HEK293 (cell line): Measurements from ENCODE around the gene ACHE.

Experiments used
- CTCF ChIA-PET: fragments of 350-600 bp; formaldehyde crosslinking; extraction: SDS; loops from one replicate; lab custom pipeline; 2021; ENCODE audit warnings: antibody characterized with exemption; lab: Yijun Ruan, JAX
- POLR2A ChIA-PET: fragments of 300-600 bp; formaldehyde crosslinking; extraction: SDS; loops from one replicate; lab custom pipeline; 2020; ENCODE audit warnings: antibody characterized with exemption, inconsistent platforms; lab: Yijun Ruan, JAX
- H3K27ac ChIP-seq: fragments of 200-500 bp; sonication (Bioruptor generic); 2 replicates; pipeline ENCODE4 v1.5.1; 2014; ENCODE audit warnings: low read depth, low read length, control low read depth, inconsistent platforms; ENCODE audit errors: extremely low read depth
- H3K36me3 ChIP-seq, 2 experiments: fragments of 200-500 bp in 1 of 2; sonication (Bioruptor generic) in 1 of 2; 1 replicate in 1 of 2; 2 replicates in 1 of 2; pipeline ENCODE4 v1.5.1; 2014 to 2017; ENCODE audit warnings: inconsistent platforms in 2 of 2, low read length in 2 of 2; ENCODE audit not compliant: control insufficient read depth in 2 of 2, insufficient read depth in 1 of 2
- H3K4me1 ChIP-seq: fragments of 200-500 bp; sonication (Bioruptor generic); 2 replicates; pipeline ENCODE4 v1.5.1; 2014; ENCODE audit warnings: mild to moderate bottlenecking, low read length, inconsistent platforms; ENCODE audit not compliant: control insufficient read depth, insufficient read depth
- H3K4me3 ChIP-seq: 2 replicates; pipeline ENCODE4 v1.5.1; 2011; ENCODE audit warnings: low read depth, mild to moderate bottlenecking, control low read depth, low read length, moderate library complexity
- H3K9me3 ChIP-seq: fragments of 200-500 bp; sonication (Bioruptor generic); 2 replicates; pipeline ENCODE4 v1.5.1; 2014; ENCODE audit warnings: low read depth, low read length, inconsistent platforms; ENCODE audit not compliant: control insufficient read depth, insufficient read depth
- GLIS1 ChIP-seq: fragments of 450-650 bp; formaldehyde crosslinking; IDR thresholded peaks from 2 replicates; pipeline ENCODE4 v1.5.1; 2016; ENCODE audit warnings: missing biosample characterization, missing genetic modification characterization
- KLF1 ChIP-seq: fragments of 450-650 bp; formaldehyde crosslinking; IDR thresholded peaks from 2 replicates; pipeline ENCODE4 v1.5.1; 2016; ENCODE audit warnings: missing biosample characterization, missing genetic modification characterization
- KLF7 ChIP-seq: fragments of 450-650 bp; formaldehyde crosslinking; IDR thresholded peaks from 2 replicates; pipeline ENCODE4 v1.5.1; 2016; ENCODE audit warnings: missing biosample characterization, missing genetic modification characterization, borderline replicate concordance
- MYNN ChIP-seq: fragments of 450-650 bp; formaldehyde crosslinking; IDR thresholded peaks from 2 replicates; pipeline ENCODE4 v1.5.1; 2016; ENCODE audit warnings: missing biosample characterization, missing genetic modification characterization, borderline replicate concordance
- PRDM1 ChIP-seq: fragments of 450-650 bp; formaldehyde crosslinking; IDR thresholded peaks from 2 replicates; pipeline ENCODE4; 2016; ENCODE audit warnings: missing biosample characterization, missing genetic modification characterization
- SCRT2 ChIP-seq: fragments of 450-650 bp; formaldehyde crosslinking; IDR thresholded peaks from 2 replicates; pipeline ENCODE4 v1.5.1; 2016; ENCODE audit warnings: missing biosample characterization, missing genetic modification characterization
- ZBTB8A ChIP-seq: fragments of 450-650 bp; formaldehyde crosslinking; IDR thresholded peaks from 2 replicates; pipeline ENCODE4 v1.5.1; 2016; ENCODE audit warnings: missing biosample characterization, missing genetic modification characterization
- ZNF114 ChIP-seq: fragments of 450-650 bp; formaldehyde crosslinking; IDR thresholded peaks from 2 replicates; pipeline ENCODE4 v1.5.0; 2017; ENCODE audit warnings: missing biosample characterization, missing genetic modification characterization
- ZNF155 ChIP-seq: fragments of 450-650 bp; formaldehyde crosslinking; IDR thresholded peaks from 2 replicates; pipeline ENCODE4 v1.5.1; 2016; ENCODE audit warnings: missing biosample characterization, missing genetic modification characterization
- ZNF175 ChIP-seq: fragments of 450-650 bp; formaldehyde crosslinking; IDR thresholded peaks from 2 replicates; pipeline ENCODE4 v1.5.1; 2016; ENCODE audit warnings: missing biosample characterization, missing genetic modification characterization
- ZNF600 ChIP-seq: fragments of 450-650 bp; formaldehyde crosslinking; IDR thresholded peaks from 2 replicates; pipeline ENCODE4 v1.5.1; 2016; ENCODE audit warnings: missing biosample characterization, missing genetic modification characterization
- ZNF830 ChIP-seq: fragments of 450-650 bp; IDR thresholded peaks from 2 replicates; pipeline ENCODE4 v1.5.0; 2018; ENCODE audit warnings: missing biosample characterization, missing genetic modification characterization, low read depth, mild to moderate bottlenecking, moderate library complexity
- TF ChIP-seq, protein P1 (sequence below): fragments of 450-650 bp; formaldehyde crosslinking; IDR thresholded peaks from 2 replicates; pipeline ENCODE4 v1.5.1; 2016; ENCODE audit warnings: missing biosample characterization, missing genetic modification characterization
- TF ChIP-seq, protein P2 (sequence below): fragments of 450-650 bp; formaldehyde crosslinking; IDR thresholded peaks from 2 replicates; pipeline ENCODE4 v1.5.1; 2017; ENCODE audit warnings: missing biosample characterization, missing genetic modification characterization
- TF ChIP-seq, protein P3 (sequence below): fragments of 450-650 bp; formaldehyde crosslinking; IDR thresholded peaks from 2 replicates; pipeline ENCODE4 v1.5.1; 2016; ENCODE audit warnings: missing biosample characterization, missing genetic modification characterization
- TF ChIP-seq, protein P4 (sequence below): fragments of 450-650 bp; formaldehyde crosslinking; IDR thresholded peaks from 2 replicates; pipeline ENCODE4 v1.5.1; 2017; ENCODE audit warnings: missing biosample characterization, missing genetic modification characterization
- TF ChIP-seq, protein P5 (sequence below): fragments of 450-650 bp; formaldehyde crosslinking; IDR thresholded peaks from 2 replicates; pipeline ENCODE4 v1.5.1; 2016; ENCODE audit warnings: missing biosample characterization, missing genetic modification characterization, borderline replicate concordance
- TF ChIP-seq, protein P6 (sequence below): fragments of 450-650 bp; formaldehyde crosslinking; IDR thresholded peaks from 2 replicates; pipeline ENCODE4 v1.5.1; 2016; ENCODE audit warnings: missing biosample characterization, missing genetic modification characterization
- TF ChIP-seq, protein P7 (sequence below): fragments of 450-650 bp; formaldehyde crosslinking; IDR thresholded peaks from 2 replicates; pipeline ENCODE4 v1.5.1; 2017; ENCODE audit warnings: missing biosample characterization, mild to moderate bottlenecking, missing genetic modification characterization, moderate library complexity

ACHE gene

DNA sequence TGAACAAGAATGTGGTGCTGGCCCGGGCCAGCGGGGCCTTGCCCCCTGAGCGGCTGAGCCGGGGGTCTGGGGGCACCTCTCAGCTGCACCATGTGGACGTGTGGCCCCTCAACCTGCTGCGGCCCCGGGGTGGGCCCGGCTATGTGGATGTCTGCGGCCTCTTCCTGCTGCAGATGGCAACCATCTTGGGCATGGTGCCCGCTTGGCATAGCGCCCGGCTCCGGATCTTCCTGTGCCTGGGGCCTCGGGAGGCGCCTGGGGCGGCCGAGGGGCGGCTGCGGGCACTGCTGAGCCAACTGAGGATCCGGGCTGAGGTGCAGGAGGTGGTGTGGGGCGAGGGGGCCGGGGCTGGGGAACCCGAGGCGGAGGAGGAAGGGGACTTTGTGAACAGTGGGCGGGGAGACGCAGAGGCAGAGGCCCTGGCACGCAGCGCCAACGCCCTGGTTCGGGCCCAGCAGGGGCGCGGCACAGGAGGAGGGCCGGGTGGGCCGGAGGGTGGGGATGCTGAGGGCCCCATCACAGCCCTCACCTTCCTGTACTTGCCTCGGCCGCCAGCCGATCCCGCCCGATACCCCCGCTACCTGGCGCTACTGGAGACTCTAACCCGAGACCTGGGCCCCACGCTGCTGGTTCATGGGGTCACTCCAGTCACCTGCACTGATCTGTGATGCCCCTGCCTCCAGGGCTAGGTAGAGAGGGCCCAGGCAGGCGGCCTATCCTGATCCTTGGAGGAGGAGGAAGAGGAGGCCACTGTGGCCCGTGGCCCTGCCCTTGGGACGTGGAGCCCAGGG is 29.6 kb downstream of the ACHE start (continued):
- TF ChIP-seq, protein P1, sequence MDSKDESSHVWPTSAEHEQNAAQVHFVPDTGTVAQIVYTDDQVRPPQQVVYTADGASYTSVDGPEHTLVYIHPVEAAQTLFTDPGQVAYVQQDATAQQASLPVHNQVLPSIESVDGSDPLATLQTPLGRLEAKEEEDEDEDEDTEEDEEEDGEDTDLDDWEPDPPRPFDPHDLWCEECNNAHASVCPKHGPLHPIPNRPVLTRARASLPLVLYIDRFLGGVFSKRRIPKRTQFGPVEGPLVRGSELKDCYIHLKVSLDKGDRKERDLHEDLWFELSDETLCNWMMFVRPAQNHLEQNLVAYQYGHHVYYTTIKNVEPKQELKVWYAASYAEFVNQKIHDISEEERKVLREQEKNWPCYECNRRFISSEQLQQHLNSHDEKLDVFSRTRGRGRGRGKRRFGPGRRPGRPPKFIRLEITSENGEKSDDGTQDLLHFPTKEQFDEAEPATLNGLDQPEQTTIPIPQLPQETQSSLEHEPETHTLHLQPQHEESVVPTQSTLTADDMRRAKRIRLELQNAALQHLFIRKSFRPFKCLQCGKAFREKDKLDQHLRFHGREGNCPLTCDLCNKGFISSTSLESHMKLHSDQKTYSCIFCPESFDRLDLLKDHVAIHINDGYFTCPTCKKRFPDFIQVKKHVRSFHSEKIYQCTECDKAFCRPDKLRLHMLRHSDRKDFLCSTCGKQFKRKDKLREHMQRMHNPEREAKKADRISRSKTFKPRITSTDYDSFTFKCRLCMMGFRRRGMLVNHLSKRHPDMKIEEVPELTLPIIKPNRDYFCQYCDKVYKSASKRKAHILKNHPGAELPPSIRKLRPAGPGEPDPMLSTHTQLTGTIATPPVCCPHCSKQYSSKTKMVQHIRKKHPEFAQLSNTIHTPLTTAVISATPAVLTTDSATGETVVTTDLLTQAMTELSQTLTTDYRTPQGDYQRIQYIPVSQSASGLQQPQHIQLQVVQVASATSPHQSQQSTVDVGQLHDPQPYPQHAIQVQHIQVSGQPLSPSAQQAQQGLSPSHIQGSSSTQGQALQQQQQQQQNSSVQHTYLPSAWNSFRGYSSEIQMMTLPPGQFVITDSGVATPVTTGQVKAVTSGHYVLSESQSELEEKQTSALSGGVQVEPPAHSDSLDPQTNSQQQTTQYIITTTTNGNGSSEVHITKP (tag by site-specific recombination) = peak; percentile 18; the same call in 1 of the 2 replicates
- TF ChIP-seq, protein P2, sequence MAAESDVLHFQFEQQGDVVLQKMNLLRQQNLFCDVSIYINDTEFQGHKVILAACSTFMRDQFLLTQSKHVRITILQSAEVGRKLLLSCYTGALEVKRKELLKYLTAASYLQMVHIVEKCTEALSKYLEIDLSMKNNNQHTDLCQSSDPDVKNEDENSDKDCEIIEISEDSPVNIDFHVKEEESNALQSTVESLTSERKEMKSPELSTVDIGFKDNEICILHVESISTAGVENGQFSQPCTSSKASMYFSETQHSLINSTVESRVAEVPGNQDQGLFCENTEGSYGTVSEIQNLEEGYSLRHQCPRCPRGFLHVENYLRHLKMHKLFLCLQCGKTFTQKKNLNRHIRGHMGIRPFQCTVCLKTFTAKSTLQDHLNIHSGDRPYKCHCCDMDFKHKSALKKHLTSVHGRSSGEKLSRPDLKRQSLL (tag by site-specific recombination) = 0 out of 2 replicates have a peak, but pooled peaks have one; percentile 12
- TF ChIP-seq KLF1 (peak; percentile 30; the same call in 1 of the 2 replicates), SCRT2 (tag by site-specific recombination) (no peak)
- TF ChIP-seq, protein P3, sequence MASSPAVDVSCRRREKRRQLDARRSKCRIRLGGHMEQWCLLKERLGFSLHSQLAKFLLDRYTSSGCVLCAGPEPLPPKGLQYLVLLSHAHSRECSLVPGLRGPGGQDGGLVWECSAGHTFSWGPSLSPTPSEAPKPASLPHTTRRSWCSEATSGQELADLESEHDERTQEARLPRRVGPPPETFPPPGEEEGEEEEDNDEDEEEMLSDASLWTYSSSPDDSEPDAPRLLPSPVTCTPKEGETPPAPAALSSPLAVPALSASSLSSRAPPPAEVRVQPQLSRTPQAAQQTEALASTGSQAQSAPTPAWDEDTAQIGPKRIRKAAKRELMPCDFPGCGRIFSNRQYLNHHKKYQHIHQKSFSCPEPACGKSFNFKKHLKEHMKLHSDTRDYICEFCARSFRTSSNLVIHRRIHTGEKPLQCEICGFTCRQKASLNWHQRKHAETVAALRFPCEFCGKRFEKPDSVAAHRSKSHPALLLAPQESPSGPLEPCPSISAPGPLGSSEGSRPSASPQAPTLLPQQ (tag by site-specific recombination) = no peak

DNA sequence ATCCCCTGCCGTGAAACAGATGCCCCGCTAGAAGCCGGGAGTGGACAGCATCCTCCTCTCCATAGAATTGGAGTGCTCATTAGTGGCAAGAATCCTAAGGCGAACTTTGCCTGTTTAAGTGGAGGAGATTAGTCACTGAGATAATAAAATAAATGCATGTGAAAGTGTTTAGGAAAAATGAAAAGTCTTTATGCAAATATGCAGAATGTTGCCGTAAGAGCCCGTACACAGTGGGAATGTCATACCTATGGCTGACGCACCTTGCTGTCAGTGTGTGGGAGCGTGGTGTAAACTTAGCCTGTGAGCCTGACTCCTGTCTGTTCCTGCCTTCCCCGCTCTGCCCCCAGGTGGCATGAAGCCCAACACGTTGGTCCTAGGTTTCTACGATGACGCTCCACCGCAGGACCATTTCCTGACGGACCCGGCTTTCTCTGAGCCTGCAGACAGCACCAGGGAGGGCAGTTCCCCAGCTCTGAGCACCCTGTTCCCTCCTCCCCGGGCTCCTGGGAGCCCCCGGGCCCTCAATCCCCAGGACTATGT is 30.2 kb downstream of the ACHE start:
- ChIA-PET CTCF (interaction anchor here (0.9 kb wide), 1 partner anchor 10 kb away, joined by 3 read pairs; no protein-coding TSS in a partner anchor), POLR2A (no interaction called here)
- H3K9me3 ChIP-seq = no peaks in the 10 kb centered on the region
- H3K36me3 ChIP-seq = peaks cover 4 to 14% of the 10 kb centered on the region in 2 experiments; a peak in 2 of 3 replicates
- H3K4me1 ChIP-seq = no peaks in the 10 kb centered on the region; the same call in 1 of the 2 replicates
- no peak overlapping the region for H3K27ac ChIP-seq
- no peak overlapping the region for H3K4me3 ChIP-seq
- TF ChIP-seq ZNF830 (tag by site-specific recombination) (no peak), PRDM1 (tag by site-specific recombination) (no peak), ZNF600 (tag by site-specific recombination) (peak; percentile 41; the same call in 1 of the 2 replicates), MYNN (tag by site-specific recombination) (no peak), ZNF175 (no peak), KLF7 (tag by site-specific recombination) (no peak), ZNF155 (tag by site-specific recombination) (no peak), GLIS1 (tag by site-specific recombination) (no peak), ZNF114 (tag by site-specific recombination) (no peak), ZBTB8A (tag by site-specific recombination) (no peak)
- TF ChIP-seq, protein P4, sequence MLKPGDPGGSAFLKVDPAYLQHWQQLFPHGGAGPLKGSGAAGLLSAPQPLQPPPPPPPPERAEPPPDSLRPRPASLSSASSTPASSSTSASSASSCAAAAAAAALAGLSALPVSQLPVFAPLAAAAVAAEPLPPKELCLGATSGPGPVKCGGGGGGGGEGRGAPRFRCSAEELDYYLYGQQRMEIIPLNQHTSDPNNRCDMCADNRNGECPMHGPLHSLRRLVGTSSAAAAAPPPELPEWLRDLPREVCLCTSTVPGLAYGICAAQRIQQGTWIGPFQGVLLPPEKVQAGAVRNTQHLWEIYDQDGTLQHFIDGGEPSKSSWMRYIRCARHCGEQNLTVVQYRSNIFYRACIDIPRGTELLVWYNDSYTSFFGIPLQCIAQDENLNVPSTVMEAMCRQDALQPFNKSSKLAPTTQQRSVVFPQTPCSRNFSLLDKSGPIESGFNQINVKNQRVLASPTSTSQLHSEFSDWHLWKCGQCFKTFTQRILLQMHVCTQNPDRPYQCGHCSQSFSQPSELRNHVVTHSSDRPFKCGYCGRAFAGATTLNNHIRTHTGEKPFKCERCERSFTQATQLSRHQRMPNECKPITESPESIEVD (tag by site-specific recombination) = no peak
- TF ChIP-seq, protein P5, sequence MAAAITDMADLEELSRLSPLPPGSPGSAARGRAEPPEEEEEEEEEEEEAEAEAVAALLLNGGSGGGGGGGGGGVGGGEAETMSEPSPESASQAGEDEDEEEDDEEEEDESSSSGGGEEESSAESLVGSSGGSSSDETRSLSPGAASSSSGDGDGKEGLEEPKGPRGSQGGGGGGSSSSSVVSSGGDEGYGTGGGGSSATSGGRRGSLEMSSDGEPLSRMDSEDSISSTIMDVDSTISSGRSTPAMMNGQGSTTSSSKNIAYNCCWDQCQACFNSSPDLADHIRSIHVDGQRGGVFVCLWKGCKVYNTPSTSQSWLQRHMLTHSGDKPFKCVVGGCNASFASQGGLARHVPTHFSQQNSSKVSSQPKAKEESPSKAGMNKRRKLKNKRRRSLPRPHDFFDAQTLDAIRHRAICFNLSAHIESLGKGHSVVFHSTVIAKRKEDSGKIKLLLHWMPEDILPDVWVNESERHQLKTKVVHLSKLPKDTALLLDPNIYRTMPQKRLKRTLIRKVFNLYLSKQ (tag by site-specific recombination) = no peak
- TF ChIP-seq, protein P6, sequence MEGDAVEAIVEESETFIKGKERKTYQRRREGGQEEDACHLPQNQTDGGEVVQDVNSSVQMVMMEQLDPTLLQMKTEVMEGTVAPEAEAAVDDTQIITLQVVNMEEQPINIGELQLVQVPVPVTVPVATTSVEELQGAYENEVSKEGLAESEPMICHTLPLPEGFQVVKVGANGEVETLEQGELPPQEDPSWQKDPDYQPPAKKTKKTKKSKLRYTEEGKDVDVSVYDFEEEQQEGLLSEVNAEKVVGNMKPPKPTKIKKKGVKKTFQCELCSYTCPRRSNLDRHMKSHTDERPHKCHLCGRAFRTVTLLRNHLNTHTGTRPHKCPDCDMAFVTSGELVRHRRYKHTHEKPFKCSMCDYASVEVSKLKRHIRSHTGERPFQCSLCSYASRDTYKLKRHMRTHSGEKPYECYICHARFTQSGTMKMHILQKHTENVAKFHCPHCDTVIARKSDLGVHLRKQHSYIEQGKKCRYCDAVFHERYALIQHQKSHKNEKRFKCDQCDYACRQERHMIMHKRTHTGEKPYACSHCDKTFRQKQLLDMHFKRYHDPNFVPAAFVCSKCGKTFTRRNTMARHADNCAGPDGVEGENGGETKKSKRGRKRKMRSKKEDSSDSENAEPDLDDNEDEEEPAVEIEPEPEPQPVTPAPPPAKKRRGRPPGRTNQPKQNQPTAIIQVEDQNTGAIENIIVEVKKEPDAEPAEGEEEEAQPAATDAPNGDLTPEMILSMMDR (tag by site-specific recombination) = peak; percentile 56
- TF ChIP-seq, protein P7, sequence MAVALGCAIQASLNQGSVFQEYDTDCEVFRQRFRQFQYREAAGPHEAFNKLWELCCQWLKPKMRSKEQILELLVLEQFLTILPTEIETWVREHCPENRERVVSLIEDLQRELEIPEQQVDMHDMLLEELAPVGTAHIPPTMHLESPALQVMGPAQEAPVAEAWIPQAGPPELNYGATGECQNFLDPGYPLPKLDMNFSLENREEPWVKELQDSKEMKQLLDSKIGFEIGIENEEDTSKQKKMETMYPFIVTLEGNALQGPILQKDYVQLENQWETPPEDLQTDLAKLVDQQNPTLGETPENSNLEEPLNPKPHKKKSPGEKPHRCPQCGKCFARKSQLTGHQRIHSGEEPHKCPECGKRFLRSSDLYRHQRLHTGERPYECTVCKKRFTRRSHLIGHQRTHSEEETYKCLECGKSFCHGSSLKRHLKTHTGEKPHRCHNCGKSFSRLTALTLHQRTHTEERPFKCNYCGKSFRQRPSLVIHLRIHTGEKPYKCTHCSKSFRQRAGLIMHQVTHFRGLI = peak; percentile 92
